ENCODE measurements around the gene KYAT1. TPM values are rescaled to one million over a fixed set of nuclear protein-coding genes. Genes with fewer than 3 reads are reported as not detected.

KYAT1 gene
- total RNA-seq, 1 donor from 2014 or later: 9.5 TPM

GRCh38 chr9:128899566-128900322 lies 18.0 kb upstream of the KYAT1 start:
- Histone ChIP-seq H3K36me3 (ENCODE audit: control insufficient read depth, insufficient read depth, low read length) (peaks cover 18% of the 10 kb centered on the region), H3K4me3 (ENCODE audit: low read depth, low read length) (no peak overlapping the region), H3K27me3 (ENCODE audit: control insufficient read depth, insufficient read depth, low read length) (no peaks in the 10 kb centered on the region)
- peak; percentile 57 for DNase-seq (ENCODE audit: low read depth)
- peak; percentile 36 for FAIRE-seq
- no peak for TF ChIP-seq CTCF (IDR thresholded peaks at IDR 0.05; ENCODE audit: insufficient read depth, low read length, severe bottlenecking)

GRCh38 chr9:128898845-128899565 lies 17.3 kb upstream of the KYAT1 start:
- Histone ChIP-seq H3K27me3 (ENCODE audit: control insufficient read depth, insufficient read depth, low read length) (no peaks in the 10 kb centered on the region), H3K36me3 (ENCODE audit: control insufficient read depth, insufficient read depth, low read length) (peaks cover 18% of the 10 kb centered on the region), H3K4me3 (ENCODE audit: low read depth, low read length) (no peak overlapping the region)
- DNase-seq (ENCODE audit: low read depth): no peak
- FAIRE-seq: no peak
- no peak for TF ChIP-seq CTCF (IDR thresholded peaks at IDR 0.05; ENCODE audit: insufficient read depth, low read length, severe bottlenecking)

GRCh38 chr9:128898382-128898781 lies 16.6 kb upstream of the KYAT1 start:
- no peaks in the 10 kb centered on the region for H3K27me3 ChIP-seq (ENCODE audit: control insufficient read depth, insufficient read depth, low read length)
- peaks cover 20% of the 10 kb centered on the region for H3K36me3 ChIP-seq (ENCODE audit: control insufficient read depth, insufficient read depth, low read length)
- H3K4me3 ChIP-seq (ENCODE audit: low read depth, low read length): no peak overlapping the region
- TF ChIP-seq CTCF (IDR thresholded peaks at IDR 0.05; ENCODE audit: insufficient read depth, low read length, severe bottlenecking): no peak
- DNase-seq (ENCODE audit: low read depth): no peak
- no peak for FAIRE-seq

GRCh38 chr9:128895556-128895955 lies 13.8 kb upstream of the KYAT1 start:
- no peak for FAIRE-seq
- peaks cover 19% of the 10 kb centered on the region for H3K36me3 ChIP-seq (ENCODE audit: control insufficient read depth, insufficient read depth, low read length)

GRCh38 chr9:128894764-128895163 lies 13.0 kb upstream of the KYAT1 start:
- H3K27me3 ChIP-seq (ENCODE audit: control insufficient read depth, insufficient read depth, low read length): no peaks in the 10 kb centered on the region
- peaks cover 19% of the 10 kb centered on the region for H3K36me3 ChIP-seq (ENCODE audit: control insufficient read depth, insufficient read depth, low read length)
- DNase-seq (ENCODE audit: low read depth) (no peak), FAIRE-seq (no peak)
- no peak for TF ChIP-seq CTCF (IDR thresholded peaks at IDR 0.05; ENCODE audit: insufficient read depth, low read length, severe bottlenecking)
- H3K4me3 ChIP-seq (ENCODE audit: low read depth, low read length): no peak overlapping the region

More at GRCh38 chr9:128895556-128895955, 13.8 kb upstream of the KYAT1 start:
- Histone ChIP-seq H3K4me3 (ENCODE audit: low read depth, low read length) (no peak overlapping the region), H3K27me3 (ENCODE audit: control insufficient read depth, insufficient read depth, low read length) (no peaks in the 10 kb centered on the region)
- DNase-seq (ENCODE audit: low read depth): no peak
- no peak for TF ChIP-seq CTCF (IDR thresholded peaks at IDR 0.05; ENCODE audit: insufficient read depth, low read length, severe bottlenecking)

All from bronchial epithelial cell (primary cell).